ENCODE data around the gene CLEC4F. TPM values are rescaled to one million over a fixed set of nuclear protein-coding genes. Genes with fewer than 3 reads are reported as not detected.
A peak's percentile ranks its signal among the peaks of the same experiment; 100 is the strongest.

CLEC4F gene
- polyA plus RNA-seq, 3 donors = 0.65 to 17.0 (median 2.3) TPM

DNA sequence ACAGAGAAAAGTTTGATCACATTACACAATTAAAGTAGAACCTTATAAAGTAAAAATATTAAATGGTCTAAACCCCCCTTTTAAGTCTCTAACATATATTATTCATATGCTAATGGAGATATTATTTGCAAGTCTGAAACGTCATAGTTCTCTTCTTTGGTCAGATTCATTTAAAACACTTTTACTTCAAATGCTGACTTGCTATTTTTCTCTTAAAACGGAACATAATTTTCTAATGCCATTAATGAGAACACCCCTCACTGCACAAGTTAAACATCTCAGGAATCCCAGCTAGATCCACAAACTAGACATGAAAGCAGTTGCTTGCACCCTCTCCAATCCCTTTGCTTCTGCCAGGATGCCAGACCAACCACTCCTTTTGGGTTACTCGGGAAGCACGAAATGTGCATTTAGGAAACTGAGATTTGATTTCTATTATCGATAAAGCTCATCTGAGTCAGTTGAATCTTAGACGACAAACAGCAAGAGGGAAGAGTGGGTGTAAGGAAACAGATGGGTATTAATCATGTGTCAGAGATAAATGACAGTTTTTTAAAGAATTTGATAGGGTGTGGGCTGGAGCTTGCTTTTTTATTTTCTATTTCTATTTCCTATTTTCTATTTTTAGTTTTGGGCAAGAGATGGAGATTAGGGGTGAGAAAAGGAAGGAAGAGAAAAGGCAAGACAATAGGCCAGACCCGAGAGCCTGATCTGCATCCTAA is 53.9 kb downstream of the CLEC4F start:
- WGBS (ENCODE audit: insufficient coverage) = 6% methylated on average over 3 of the region's 7 CpGs
- peaks cover 50 to 74% (median 74%) of the 10 kb centered on the region in 3 donors for H3K27me3 Mint-ChIP-seq (ENCODE audit: low read depth in 3 of 3)
- peak overlapping the region in 1 of 7 donors; percentile 75 for H3K27ac Mint-ChIP-seq
- Histone ChIP-seq H3K79me2 (ENCODE audit: insufficient read depth, low read length) (no peaks in the 10 kb centered on the region), H3K27ac (ENCODE audit: low read depth in 1 of 2, low read length in 2 of 2) (no peak overlapping the region), H3K4me3 (replicated peaks in 1 of 3; ENCODE audit: low read depth in 2 of 3, low read length in 3 of 3) (peak overlapping the region; percentile 17 to 73 (median 36)), H3K4me2 (replicated peaks; ENCODE audit: extremely low read depth, low read length, poor library complexity, severe bottlenecking) (peak overlapping the region; percentile 81), H3K9ac (ENCODE audit: insufficient read depth, low read length, poor library complexity, severe bottlenecking) (peak overlapping the region; percentile 18), H3K9me3 (replicated peaks in 1 of 2; ENCODE audit: control insufficient read depth in 1 of 2, insufficient read depth in 1 of 2, low read length in 2 of 2) (peaks cover 0 to 4% of the 10 kb centered on the region in 2 donors), H4K20me1 (ENCODE audit: insufficient read depth, low read length) (no peaks in the 10 kb centered on the region), H3K27me3 (ENCODE audit: control insufficient read depth in 2 of 2, insufficient read depth in 2 of 2, low read length in 2 of 2) (peaks cover 49 to 62% of the 10 kb centered on the region in 2 donors), H3K36me3 (replicated peaks in 1 of 2; ENCODE audit: control insufficient read depth in 1 of 2, insufficient read depth in 2 of 2, low read length in 2 of 2) (no peaks in the 10 kb centered on the region), H2AFZ (ENCODE audit: insufficient read depth, low read depth, low read length, poor library complexity, severe bottlenecking) (peak overlapping the region; percentile 68), H3K4me1 (ENCODE audit: control insufficient read depth in 1 of 2, insufficient read depth in 2 of 2, low read length in 2 of 2) (peaks cover 16 to 17% of the 10 kb centered on the region in 2 donors)
- peaks cover 0 to 24% (median 6%) of the 10 kb centered on the region in 7 donors for H3K9me3 Mint-ChIP-seq
- no peak for TF ChIP-seq CTCF (IDR thresholded peaks at IDR 0.05)
- DNase-seq = no peak
- peak overlapping the region; percentile 69 to 86 for H3K4me3 Mint-ChIP-seq
- peaks cover 3 to 7% of the 10 kb centered on the region in 2 donors for H3K36me3 Mint-ChIP-seq
- intact Hi-C loops (cut with micrococcal nuclease) = no loop called here
- H3K4me1 Mint-ChIP-seq = peaks cover 16% of the 10 kb centered on the region

DNA sequence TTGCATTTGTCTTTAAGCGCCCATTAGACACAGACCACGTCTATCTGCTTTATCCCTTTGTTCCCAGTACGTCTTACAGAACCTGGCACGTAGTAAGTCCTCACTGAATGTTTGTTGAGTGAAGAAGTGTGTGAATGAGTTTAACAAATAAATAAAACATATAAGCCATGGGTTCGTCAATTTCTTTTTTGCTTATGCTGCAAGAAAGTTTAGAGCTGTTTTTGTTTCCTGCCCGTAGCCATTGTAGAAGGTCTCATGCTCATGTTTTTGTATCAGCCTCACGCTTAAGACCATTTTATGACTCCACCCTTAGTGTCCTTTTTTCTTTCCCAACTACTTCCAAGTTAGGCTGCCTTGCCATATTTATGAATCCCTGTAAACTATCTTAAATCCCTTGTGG is 54.9 kb downstream of the CLEC4F start:
- Histone ChIP-seq H3K36me3 (replicated peaks in 1 of 2; ENCODE audit: control insufficient read depth in 1 of 2, insufficient read depth in 2 of 2, low read length in 2 of 2) (no peaks in the 10 kb centered on the region), H3K79me2 (ENCODE audit: insufficient read depth, low read length) (no peaks in the 10 kb centered on the region), H3K4me2 (replicated peaks; ENCODE audit: extremely low read depth, low read length, poor library complexity, severe bottlenecking) (no peak overlapping the region), H2AFZ (ENCODE audit: insufficient read depth, low read depth, low read length, poor library complexity, severe bottlenecking) (no peak overlapping the region), H3K4me1 (ENCODE audit: control insufficient read depth in 1 of 2, insufficient read depth in 2 of 2, low read length in 2 of 2) (peaks cover 16 to 17% of the 10 kb centered on the region in 2 donors), H3K27ac (ENCODE audit: low read depth in 1 of 2, low read length in 2 of 2) (no peak overlapping the region), H4K20me1 (ENCODE audit: insufficient read depth, low read length) (no peaks in the 10 kb centered on the region), H3K27me3 (ENCODE audit: control insufficient read depth in 2 of 2, insufficient read depth in 2 of 2, low read length in 2 of 2) (peaks cover 47 to 62% of the 10 kb centered on the region in 2 donors), H3K9me3 (replicated peaks in 1 of 2; ENCODE audit: control insufficient read depth in 1 of 2, insufficient read depth in 1 of 2, low read length in 2 of 2) (peaks cover 0 to 4% of the 10 kb centered on the region in 2 donors), H3K4me3 (replicated peaks in 1 of 3; ENCODE audit: low read depth in 2 of 3, low read length in 3 of 3) (no peak overlapping the region), H3K9ac (ENCODE audit: insufficient read depth, low read length, poor library complexity, severe bottlenecking) (no peak overlapping the region)
- H3K9me3 Mint-ChIP-seq = peaks cover 0 to 24% (median 6%) of the 10 kb centered on the region in 7 donors
- peaks cover 3 to 7% of the 10 kb centered on the region in 2 donors for H3K36me3 Mint-ChIP-seq
- H3K4me3 Mint-ChIP-seq = peak overlapping the region in 1 of 2 donors; percentile 43
- peaks cover 50 to 74% (median 74%) of the 10 kb centered on the region in 3 donors for H3K27me3 Mint-ChIP-seq (ENCODE audit: low read depth in 3 of 3)
- intact Hi-C loops (cut with micrococcal nuclease) = no loop called here
- 100% methylated on average over 2 of the region's 7 CpGs for WGBS (ENCODE audit: insufficient coverage)
- H3K4me1 Mint-ChIP-seq = peaks cover 16% of the 10 kb centered on the region
- H3K27ac Mint-ChIP-seq = no peak overlapping the region
- DNase-seq = no peak
- no peak for TF ChIP-seq CTCF (IDR thresholded peaks at IDR 0.05)

Data from CD14-positive monocyte (primary cell).